Measurements from ENCODE around the gene LIX1.

Gene LIX1

DNA sequence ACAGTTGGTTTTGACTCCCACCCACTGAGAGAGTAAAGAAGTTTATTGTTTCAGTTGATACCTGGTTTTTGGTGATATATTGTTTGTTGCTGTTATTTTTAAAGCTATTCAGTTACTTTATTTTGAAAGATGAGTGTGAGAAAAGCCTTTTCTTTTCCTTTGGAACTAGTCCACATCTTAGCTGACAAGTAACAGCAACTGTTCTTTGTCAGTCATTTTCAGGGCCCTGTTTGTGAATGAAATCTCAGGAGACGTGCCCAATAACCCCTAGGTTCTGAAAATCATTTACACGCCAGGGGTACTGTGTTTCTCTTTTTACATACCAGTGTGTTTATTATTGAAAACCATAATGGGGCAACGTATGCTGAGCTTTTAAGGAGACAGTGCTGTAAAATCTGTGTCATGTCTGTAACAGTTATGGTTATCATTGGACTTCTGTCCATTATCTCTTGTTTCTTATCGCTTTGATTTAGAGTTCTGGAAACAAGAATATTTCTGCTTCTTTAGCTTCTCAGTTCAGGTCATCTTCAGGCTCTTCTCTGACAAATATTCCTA is 75.0 kb downstream of the LIX1 start:
- H3K9me3 ChIP-seq (ENCODE audit: control insufficient read depth, low read length), result no peaks in the 10 kb centered on the region
- 46% methylated on average over 3 of the region's 4 CpGs for WGBS
- H2BK15ac ChIP-seq (ENCODE audit: low read depth, poor library complexity, severe bottlenecking), result no peak overlapping the region
- H2BK120ac ChIP-seq (ENCODE audit: low read depth, low read length), result no peak overlapping the region
- H2AFZ ChIP-seq (ENCODE audit: low read depth, low read length), result no peak overlapping the region
- no peak overlapping the region for H2AK5ac ChIP-seq (ENCODE audit: low read length, severe bottlenecking)
- no peak overlapping the region for H2BK12ac ChIP-seq (ENCODE audit: low read length in 2 of 2)
- H3K4ac ChIP-seq (ENCODE audit: low read depth in 1 of 2, low read length in 2 of 2), result no peak overlapping the region
- H3K27me3 ChIP-seq (ENCODE audit: control insufficient read depth in 1 of 2, insufficient read depth in 1 of 2, low read length in 2 of 2), result no peaks in the 10 kb centered on the region
- DNase-seq, result no peak
- H3K9ac ChIP-seq (ENCODE audit: low read length), result no peak overlapping the region
- no peak overlapping the region for H3K4me2 ChIP-seq (ENCODE audit: low read length, poor library complexity, severe bottlenecking)
- H3K23ac ChIP-seq (ENCODE audit: low read length in 2 of 2), result no peak overlapping the region
- H3K36me3 ChIP-seq (ENCODE audit: control insufficient read depth in 1 of 2, insufficient read depth in 2 of 2, low read depth in 1 of 2, low read length in 2 of 2), result no peaks in the 10 kb centered on the region
- no peak overlapping the region for H3K27ac ChIP-seq (ENCODE audit: low read length, poor library complexity, severe bottlenecking)
- no peak overlapping the region for H3K18ac ChIP-seq (ENCODE audit: low read depth in 1 of 2, low read length in 2 of 2)
- H3K4me1 ChIP-seq (ENCODE audit: control insufficient read depth, insufficient read depth, low read depth, low read length), result no peaks in the 10 kb centered on the region
- H3K14ac ChIP-seq (ENCODE audit: low read length in 2 of 2), result no peak overlapping the region
- H3K4me3 ChIP-seq (ENCODE audit: insufficient read depth in 1 of 2, low read depth in 1 of 2, low read length in 2 of 2), result no peak overlapping the region
- H4K91ac ChIP-seq (ENCODE audit: low read length), result no peak overlapping the region
- H4K8ac ChIP-seq (ENCODE audit: low read length), result no peak overlapping the region
- H2BK5ac ChIP-seq (ENCODE audit: low read depth, low read length, poor library complexity, severe bottlenecking), result no peak overlapping the region
- H3K79me1 ChIP-seq (replicated peaks; ENCODE audit: low read length, poor library complexity, severe bottlenecking), result no peaks in the 10 kb centered on the region

GRCh38 chr5:97065475-97065874 is 76.9 kb downstream of the LIX1 start:
- Histone ChIP-seq H2BK15ac (ENCODE audit: low read depth, poor library complexity, severe bottlenecking) (no peak overlapping the region), H3K4me3 (ENCODE audit: insufficient read depth in 1 of 2, low read depth in 1 of 2, low read length in 2 of 2) (no peak overlapping the region), H3K9me3 (ENCODE audit: control insufficient read depth, low read length) (no peaks in the 10 kb centered on the region), H3K14ac (ENCODE audit: low read length in 2 of 2) (no peak overlapping the region), H2BK12ac (ENCODE audit: low read length in 2 of 2) (no peak overlapping the region), H3K4ac (ENCODE audit: low read depth in 1 of 2, low read length in 2 of 2) (no peak overlapping the region), H3K18ac (ENCODE audit: low read depth in 1 of 2, low read length in 2 of 2) (no peak overlapping the region), H2BK5ac (ENCODE audit: low read depth, low read length, poor library complexity, severe bottlenecking) (no peak overlapping the region), H3K4me1 (ENCODE audit: control insufficient read depth, insufficient read depth, low read depth, low read length) (no peaks in the 10 kb centered on the region), H2BK120ac (ENCODE audit: low read depth, low read length) (no peak overlapping the region), H3K79me1 (replicated peaks; ENCODE audit: low read length, poor library complexity, severe bottlenecking) (no peaks in the 10 kb centered on the region), H3K4me2 (ENCODE audit: low read length, poor library complexity, severe bottlenecking) (no peak overlapping the region), H4K91ac (ENCODE audit: low read length) (no peak overlapping the region), H3K27ac (ENCODE audit: low read length, poor library complexity, severe bottlenecking) (no peak overlapping the region), H2AK5ac (ENCODE audit: low read length, severe bottlenecking) (no peak overlapping the region), H3K9ac (ENCODE audit: low read length) (no peak overlapping the region), H2AFZ (ENCODE audit: low read depth, low read length) (no peak overlapping the region), H3K36me3 (ENCODE audit: control insufficient read depth in 1 of 2, insufficient read depth in 2 of 2, low read depth in 1 of 2, low read length in 2 of 2) (no peaks in the 10 kb centered on the region), H3K23ac (ENCODE audit: low read length in 2 of 2) (no peak overlapping the region), H3K27me3 (ENCODE audit: control insufficient read depth in 1 of 2, insufficient read depth in 1 of 2, low read length in 2 of 2) (no peaks in the 10 kb centered on the region), H4K8ac (ENCODE audit: low read length) (no peak overlapping the region)
- no peak for DNase-seq
- 86% methylated on average over 1 of the region's 2 CpGs for WGBS

DNA sequence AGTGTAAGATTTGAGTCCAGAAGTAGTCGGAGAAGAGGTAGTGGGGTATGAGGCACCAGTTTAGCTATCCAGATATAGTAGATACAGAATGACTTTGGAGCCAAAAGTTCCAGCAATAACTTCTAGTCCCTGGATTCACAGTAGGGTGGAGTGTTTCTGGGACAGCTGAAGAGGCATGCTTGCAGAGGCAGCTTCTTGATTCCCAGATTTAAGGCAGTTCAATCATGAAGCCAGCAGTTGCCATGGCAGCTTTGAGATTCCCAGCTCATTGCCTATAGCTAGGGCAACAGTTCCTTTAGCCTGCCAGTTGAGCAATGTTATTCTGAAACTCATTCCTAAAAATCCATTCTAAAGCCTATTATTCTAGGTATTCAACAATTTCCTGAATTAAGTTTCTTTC is 79.2 kb downstream of the LIX1 start:
- DNase-seq, result no peak
- H2BK5ac ChIP-seq (ENCODE audit: low read depth, low read length, poor library complexity, severe bottlenecking), result no peak overlapping the region
- no peak overlapping the region for H3K23ac ChIP-seq (ENCODE audit: low read length in 2 of 2)
- H2AK5ac ChIP-seq (ENCODE audit: low read length, severe bottlenecking), result no peak overlapping the region
- no peak overlapping the region for H3K18ac ChIP-seq (ENCODE audit: low read depth in 1 of 2, low read length in 2 of 2)
- H2BK12ac ChIP-seq (ENCODE audit: low read length in 2 of 2), result no peak overlapping the region
- H3K4me3 ChIP-seq (ENCODE audit: insufficient read depth in 1 of 2, low read depth in 1 of 2, low read length in 2 of 2), result no peak overlapping the region
- H3K9ac ChIP-seq (ENCODE audit: low read length), result no peak overlapping the region
- H3K27ac ChIP-seq (ENCODE audit: low read length, poor library complexity, severe bottlenecking), result no peak overlapping the region
- H2AFZ ChIP-seq (ENCODE audit: low read depth, low read length), result no peak overlapping the region
- H3K79me1 ChIP-seq (replicated peaks; ENCODE audit: low read length, poor library complexity, severe bottlenecking), result no peaks in the 10 kb centered on the region
- H2BK120ac ChIP-seq (ENCODE audit: low read depth, low read length), result no peak overlapping the region
- peaks cover 8% of the 10 kb centered on the region for H3K9me3 ChIP-seq (ENCODE audit: control insufficient read depth, low read length)
- no peak overlapping the region for H3K14ac ChIP-seq (ENCODE audit: low read length in 2 of 2)
- H3K27me3 ChIP-seq (ENCODE audit: control insufficient read depth in 1 of 2, insufficient read depth in 1 of 2, low read length in 2 of 2), result no peaks in the 10 kb centered on the region
- H4K91ac ChIP-seq (ENCODE audit: low read length), result no peak overlapping the region
- no peaks in the 10 kb centered on the region for H3K36me3 ChIP-seq (ENCODE audit: control insufficient read depth in 1 of 2, insufficient read depth in 2 of 2, low read depth in 1 of 2, low read length in 2 of 2)
- no peaks in the 10 kb centered on the region for H3K4me1 ChIP-seq (ENCODE audit: control insufficient read depth, insufficient read depth, low read depth, low read length)
- H3K4me2 ChIP-seq (ENCODE audit: low read length, poor library complexity, severe bottlenecking), result no peak overlapping the region
- H4K8ac ChIP-seq (ENCODE audit: low read length), result no peak overlapping the region
- H3K4ac ChIP-seq (ENCODE audit: low read depth in 1 of 2, low read length in 2 of 2), result no peak overlapping the region
- 78% methylated on average over 1 of the region's 1 CpG for WGBS
- H2BK15ac ChIP-seq (ENCODE audit: low read depth, poor library complexity, severe bottlenecking), result no peak overlapping the region

GRCh38 chr5:97062046-97062445 is 80.4 kb downstream of the LIX1 start:
- Histone ChIP-seq H3K18ac (ENCODE audit: low read depth in 1 of 2, low read length in 2 of 2) (no peak overlapping the region), H2BK5ac (ENCODE audit: low read depth, low read length, poor library complexity, severe bottlenecking) (no peak overlapping the region), H3K4me3 (ENCODE audit: insufficient read depth in 1 of 2, low read depth in 1 of 2, low read length in 2 of 2) (no peak overlapping the region), H3K27ac (ENCODE audit: low read length, poor library complexity, severe bottlenecking) (no peak overlapping the region), H2BK120ac (ENCODE audit: low read depth, low read length) (no peak overlapping the region), H3K23ac (ENCODE audit: low read length in 2 of 2) (no peak overlapping the region), H3K27me3 (ENCODE audit: control insufficient read depth in 1 of 2, insufficient read depth in 1 of 2, low read length in 2 of 2) (peaks cover 0 to 2% of the 10 kb centered on the region in 2 experiments), H3K4ac (ENCODE audit: low read depth in 1 of 2, low read length in 2 of 2) (no peak overlapping the region), H3K14ac (ENCODE audit: low read length in 2 of 2) (no peak overlapping the region), H2BK12ac (ENCODE audit: low read length in 2 of 2) (no peak overlapping the region), H4K8ac (ENCODE audit: low read length) (no peak overlapping the region), H2AK5ac (ENCODE audit: low read length, severe bottlenecking) (no peak overlapping the region), H3K9me3 (ENCODE audit: control insufficient read depth, low read length) (peaks cover 8% of the 10 kb centered on the region), H2AFZ (ENCODE audit: low read depth, low read length) (no peak overlapping the region), H2BK15ac (ENCODE audit: low read depth, poor library complexity, severe bottlenecking) (no peak overlapping the region), H3K36me3 (ENCODE audit: control insufficient read depth in 1 of 2, insufficient read depth in 2 of 2, low read depth in 1 of 2, low read length in 2 of 2) (no peaks in the 10 kb centered on the region), H3K79me1 (replicated peaks; ENCODE audit: low read length, poor library complexity, severe bottlenecking) (no peaks in the 10 kb centered on the region), H3K4me2 (ENCODE audit: low read length, poor library complexity, severe bottlenecking) (no peak overlapping the region), H4K91ac (ENCODE audit: low read length) (no peak overlapping the region), H3K4me1 (ENCODE audit: control insufficient read depth, insufficient read depth, low read depth, low read length) (no peaks in the 10 kb centered on the region), H3K9ac (ENCODE audit: low read length) (no peak overlapping the region)
- no peak for DNase-seq
- 84% methylated on average over 8 of the region's 8 CpGs for WGBS
